Amniotic epithelial cell (primary cell): Measurements from ENCODE around the gene ZDHHC11B.
A peak's percentile ranks its signal among the peaks of the same experiment; 100 is the strongest.
"Not testable (repeated sequence)": the region's sequence is repeated elsewhere in the genome, so short reads cannot be mapped to it uniquely, and the experiment has no call there.

Experiments
- DNase-seq: peaks from one replicate; pipeline ENCODE4 v3.0.0-alpha.2; 2010; ENCODE audit warnings: low read depth

Gene ZDHHC11B, protein sequence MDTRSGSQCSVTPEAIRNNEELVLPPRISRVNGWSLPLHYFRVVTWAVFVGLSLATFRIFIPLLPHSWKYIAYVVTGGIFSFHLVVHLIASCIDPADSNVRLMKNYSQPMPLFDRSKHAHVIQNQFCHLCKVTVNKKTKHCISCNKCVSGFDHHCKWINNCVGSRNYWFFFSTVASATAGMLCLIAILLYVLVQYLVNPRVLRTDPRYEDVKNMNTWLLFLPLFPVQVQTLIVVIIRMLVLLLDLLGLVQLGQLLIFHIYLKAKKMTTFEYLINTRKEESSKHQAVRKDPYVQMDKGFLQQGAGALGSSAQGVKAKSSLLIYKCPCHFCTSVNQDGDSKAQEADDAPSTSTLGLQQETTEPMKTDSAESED

DNA sequence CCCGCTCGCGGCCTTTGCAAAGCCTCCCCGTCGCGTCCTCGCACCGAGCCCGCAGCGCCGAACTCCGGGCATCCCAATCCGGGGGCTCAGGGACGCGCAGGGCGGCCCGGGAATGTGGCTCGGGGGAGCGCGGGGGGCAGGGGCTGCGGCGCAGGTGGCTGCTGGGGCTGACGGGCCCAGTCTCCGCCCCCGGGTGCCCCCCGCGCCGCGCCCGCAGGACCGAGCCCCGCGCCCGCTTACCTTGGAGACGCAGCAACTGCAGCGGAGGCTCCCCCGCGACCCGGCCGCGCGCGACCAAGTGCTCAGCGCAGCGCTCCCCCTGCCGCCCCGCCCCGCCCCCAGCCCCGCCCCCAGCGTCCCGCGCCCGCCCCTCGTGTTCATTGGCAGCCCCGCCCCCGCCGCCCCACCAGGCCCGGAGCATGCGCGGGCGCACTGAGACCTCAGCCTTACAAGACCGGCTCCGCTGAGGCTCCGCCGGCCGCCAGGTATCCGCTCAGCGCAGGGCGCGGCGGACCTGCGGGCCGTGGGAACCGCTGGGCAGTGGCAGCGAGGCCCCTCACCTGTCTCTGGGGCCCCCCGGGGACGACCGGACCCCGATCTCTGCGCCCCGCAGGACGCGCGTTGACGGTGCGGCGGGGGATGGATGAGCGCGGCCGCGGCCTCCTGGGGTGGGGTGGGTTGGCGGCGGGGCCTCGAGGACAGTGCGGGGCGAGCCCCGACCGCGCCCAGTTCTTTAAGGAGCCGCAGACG, at the start of gene ZDHHC11B:
Gene ZDHHC11B, minus strand, starts transcription at position 302 of the 750 bp plus-strand sequence. CDS start 17,810 bp downstream, outside the sequence.
- peak; percentile 51 for DNase-seq

- not testable (repeated sequence) for DNase-seq
Measured at GRCh38 chr5:834013-834412, 49.5 kb upstream of the ZDHHC11B start.

DNA sequence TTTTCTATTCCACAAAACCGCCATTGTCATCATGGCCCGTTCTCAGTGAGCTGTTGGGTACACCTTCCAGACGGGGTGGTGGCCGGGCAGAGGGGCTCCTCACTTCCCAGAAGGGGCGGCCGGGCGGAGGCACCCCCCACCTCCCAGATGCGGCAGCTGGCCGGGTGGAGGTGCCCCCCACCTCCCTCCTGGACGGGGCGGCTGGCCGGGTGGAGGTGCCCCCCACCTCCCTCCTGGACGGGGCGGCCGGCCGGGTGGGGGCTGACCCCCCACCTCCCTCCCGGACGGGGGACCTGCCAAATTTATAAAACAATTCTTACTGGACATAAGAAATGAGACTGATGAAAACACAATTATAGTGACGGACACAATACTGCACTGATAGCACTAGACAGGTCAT, 43.7 kb upstream of the ZDHHC11B start:
- DNase-seq: not testable (repeated sequence)

- DNase-seq: not testable (repeated sequence)
Measured at GRCh38 chr5:825544-825943, 41.0 kb upstream of the ZDHHC11B start.

DNA sequence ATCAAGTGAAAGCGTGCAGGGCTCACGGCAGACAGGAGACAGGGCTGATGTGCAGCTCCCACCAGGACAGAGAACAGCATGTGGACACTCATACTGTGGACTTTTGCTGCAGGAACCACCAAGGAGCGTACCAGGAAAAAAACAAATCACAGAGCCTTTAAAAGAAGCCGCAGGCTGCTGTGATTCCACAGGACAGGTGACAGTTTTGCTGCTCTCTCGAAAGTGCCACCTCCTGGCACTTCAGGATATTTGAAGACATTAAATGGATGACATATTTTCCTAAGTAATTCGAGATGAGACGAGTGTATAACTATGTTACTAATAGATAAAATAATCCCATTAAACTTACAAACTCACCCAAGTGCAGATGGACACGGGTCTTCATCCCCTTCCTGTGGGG, 37.0 kb upstream of the ZDHHC11B start:
- DNase-seq: no peak

DNA sequence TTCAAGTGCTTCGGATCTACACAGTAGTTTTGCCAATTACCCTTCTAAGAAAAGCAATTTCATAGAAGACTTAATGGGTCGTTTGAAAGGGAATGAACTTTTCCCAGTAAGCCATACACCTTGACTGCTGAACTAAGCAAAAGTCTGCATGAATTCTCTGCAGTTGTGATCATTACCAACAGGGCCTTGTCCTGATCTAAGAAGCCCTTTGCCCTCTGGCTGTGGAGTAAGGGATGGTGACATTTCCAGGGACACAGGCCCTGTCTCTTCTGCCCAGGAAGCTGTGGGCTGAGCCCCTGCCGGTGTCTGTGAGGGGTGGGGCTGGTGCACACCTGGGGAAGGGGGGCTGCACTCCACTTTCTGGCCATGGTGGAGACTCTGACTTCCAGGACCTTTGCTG, 35.7 kb upstream of the ZDHHC11B start:
- DNase-seq: no peak

DNA sequence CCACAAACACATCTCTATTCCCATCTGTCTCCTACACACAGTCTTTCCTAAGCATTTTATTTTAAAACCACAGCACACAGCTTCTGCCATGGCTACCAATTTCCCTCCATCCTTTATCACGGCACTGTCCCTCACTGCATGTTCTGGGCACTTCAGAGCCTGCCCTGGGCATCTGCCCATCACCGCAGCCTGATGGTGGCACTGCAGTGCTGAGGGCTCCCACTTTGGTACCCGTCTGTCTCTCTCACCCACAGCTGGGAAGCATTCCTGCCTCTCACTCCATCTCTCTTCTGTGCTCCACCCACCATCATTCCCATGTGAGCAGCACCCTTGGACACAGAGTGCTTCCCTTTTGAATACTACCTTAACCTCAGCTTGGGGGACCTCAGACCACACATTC, 34.5 kb upstream of the ZDHHC11B start:
- DNase-seq: no peak

DNA sequence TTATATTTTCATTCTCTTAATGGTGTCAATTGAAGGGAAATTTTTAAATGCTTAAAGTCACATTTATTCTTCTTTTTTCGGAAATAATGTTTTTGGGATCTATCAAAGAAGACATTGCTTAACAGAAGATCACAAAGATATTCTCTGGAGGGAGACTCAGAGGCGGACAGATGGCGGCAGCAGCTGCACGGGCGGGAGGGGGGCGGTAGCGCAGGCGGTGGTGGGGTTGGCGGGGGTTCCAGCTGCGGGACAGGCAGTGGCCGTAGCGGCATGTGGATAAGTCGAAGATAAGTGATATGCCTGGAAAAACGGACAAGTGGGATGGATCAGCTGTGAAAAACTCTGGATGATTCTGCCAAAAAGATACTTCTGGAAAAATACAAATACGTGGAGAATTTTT, 31.6 kb upstream of the ZDHHC11B start:
- DNase-seq: no peak

- DNase-seq: no peak
Measured at GRCh38 chr5:815449-815848, 30.9 kb upstream of the ZDHHC11B start.

DNA sequence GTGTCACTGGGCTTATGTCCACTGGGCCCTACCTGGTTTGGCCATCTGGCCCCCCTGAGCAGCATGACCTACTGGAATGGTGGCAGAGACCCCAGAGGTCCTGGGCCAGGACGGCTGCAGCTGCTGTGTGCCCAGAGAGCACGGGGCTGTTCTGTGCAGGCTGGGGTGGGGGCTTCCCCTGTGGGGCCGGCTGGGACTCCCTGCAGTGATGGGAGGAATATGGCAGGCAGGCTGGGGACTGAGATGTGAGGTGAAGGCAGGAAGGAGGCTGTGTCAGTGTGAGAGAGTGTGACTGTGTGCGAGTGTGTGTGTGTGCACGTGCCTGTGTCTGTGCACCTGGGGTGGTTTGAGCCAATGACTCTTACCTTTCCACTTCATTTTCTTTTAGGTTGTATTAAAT, 29.0 kb upstream of the ZDHHC11B start:
- not testable (repeated sequence) for DNase-seq

DNA sequence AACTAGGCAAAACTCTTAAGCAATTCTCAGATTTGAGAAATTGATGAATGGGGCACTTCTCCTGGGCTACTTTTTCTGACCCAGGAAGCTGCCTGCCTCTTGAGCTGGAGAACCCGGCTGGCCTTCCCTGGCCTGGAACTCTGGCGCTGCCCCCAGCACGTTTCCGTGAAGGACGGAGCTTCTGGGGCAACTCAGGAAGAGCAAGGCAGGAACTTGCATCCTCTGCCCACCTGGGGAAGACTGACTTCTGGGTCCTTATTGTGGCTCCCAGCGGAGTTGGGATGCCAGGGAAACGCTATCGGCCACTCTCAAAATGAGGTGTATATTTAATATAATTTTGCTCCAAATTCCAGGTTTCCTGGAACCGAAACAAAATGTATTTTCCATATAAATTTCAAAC, 26.9 kb upstream of the ZDHHC11B start:
- peak; percentile 1 for DNase-seq

DNA sequence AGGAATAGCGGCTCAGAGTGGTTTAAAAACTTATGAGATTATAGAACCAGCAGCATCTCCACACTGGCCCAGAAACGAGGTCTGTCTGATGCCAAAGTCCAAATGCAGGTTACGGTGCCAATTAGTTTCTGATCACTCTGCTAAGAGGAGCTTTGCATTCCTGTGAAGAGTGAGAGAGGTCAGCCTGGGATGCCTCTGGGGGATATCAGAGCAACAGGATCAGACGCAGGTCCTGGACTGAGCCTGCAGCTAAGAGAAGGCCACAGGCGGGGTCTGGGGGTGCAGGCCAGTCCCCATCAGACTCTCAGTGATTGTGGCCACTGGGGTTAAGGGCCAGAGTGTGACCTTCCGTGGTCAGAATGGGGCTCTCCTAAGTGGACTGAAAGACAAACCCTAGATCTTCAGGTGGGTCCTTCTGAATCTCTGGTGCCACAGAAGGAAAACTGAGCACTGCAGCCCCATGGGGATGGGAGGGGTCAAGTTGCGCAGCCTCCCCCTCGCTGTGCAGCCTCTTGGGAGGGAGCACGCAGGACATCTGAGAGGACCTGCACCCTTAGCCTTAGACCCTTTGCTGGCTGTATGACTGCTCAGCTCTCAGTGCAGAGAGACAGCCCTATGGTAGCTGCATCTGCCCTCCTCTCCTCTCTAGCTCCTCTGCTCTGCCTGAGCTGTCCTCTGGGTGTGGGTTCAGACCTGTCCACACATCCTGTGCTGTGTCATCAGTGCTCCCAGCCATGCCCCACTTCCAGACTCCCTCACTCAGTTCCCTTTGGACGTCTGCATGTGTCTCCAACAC, 23.4 kb upstream of the ZDHHC11B start:
- not testable (repeated sequence) for DNase-seq

- no peak for DNase-seq
Measured at GRCh38 chr5:801472-801871, 16.9 kb upstream of the ZDHHC11B start.

DNA sequence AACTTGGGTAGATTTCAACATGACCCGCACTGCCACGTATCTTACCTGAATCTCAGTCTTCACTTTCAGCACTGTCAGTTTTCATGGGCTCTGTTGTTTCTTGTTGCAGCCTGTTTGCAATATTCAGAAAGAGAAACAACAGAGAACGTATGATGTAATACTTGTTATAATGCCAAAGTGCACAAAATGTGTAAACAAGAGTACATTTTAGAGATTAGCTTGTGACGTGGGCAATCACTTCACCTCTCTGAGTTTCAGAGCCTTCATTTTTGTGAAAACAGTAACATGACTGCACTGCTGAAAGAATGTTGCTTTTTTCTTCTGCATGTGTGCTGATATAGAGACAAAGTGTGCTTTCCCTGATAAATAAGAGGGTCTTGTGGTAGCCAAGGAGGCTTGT, 16.5 kb upstream of the ZDHHC11B start:
- DNase-seq: peak; percentile 53

DNA sequence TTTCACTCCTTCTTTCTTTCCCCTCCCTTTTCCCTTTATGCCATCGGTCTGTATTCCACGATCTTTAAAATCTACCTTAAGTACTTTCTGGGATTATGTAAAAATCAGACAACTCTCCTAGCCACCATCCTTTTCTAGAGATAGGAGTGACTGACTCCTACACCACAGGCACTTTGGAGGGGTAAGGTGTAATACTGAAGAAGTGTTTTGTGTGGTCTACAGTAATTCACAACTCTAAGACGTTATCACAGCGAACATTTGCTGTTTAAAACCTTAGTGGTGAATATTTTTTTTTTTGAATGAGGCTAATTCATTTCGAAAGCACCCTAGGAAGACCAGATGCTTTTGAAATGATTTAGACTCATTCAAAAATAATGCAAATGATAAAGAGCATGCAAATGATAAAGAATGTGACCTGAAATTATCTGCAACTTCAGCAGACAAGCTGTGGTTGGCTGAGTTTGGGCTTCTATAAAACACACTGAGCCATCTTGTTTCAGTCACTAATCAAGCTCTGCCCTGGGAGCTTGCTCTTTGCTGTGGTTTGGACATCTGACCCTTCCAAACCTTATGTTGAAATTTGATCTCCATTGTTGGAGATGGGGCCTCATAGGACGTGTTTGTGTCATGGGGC, 14.1 kb upstream of the ZDHHC11B start:
- peak; percentile 44 for DNase-seq

GRCh38 chr5:797986-798385, 13.5 kb upstream of the ZDHHC11B start:
- not testable (repeated sequence) for DNase-seq

- DNase-seq: not testable (repeated sequence)
Measured at GRCh38 chr5:795873-796272, 11.3 kb upstream of the ZDHHC11B start.

DNA sequence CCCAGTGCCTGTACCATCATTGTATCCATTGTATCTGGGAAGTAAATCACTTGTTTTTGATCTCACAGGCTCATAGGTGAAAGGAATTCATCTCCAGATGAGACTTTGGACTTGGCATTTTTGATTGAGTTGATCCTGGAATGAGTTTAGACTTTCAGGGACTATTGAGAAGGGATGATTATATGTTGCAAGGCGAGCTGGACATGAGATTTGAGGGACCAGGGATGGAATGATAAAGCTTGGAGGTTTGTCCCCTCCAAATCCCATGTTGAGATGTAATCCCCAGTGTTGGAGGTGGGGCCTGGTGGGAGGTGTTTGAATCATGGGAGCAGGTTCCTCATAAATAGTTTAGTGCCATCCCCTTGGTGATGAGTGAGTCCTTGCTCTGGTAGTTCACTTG, 10.4 kb upstream of the ZDHHC11B start:
- not testable (repeated sequence) for DNase-seq

- DNase-seq: not testable (repeated sequence)
Measured at GRCh38 chr5:788703-789102, 4.2 kb upstream of the ZDHHC11B start.

GRCh38 chr5:787857-788233, 3.3 kb upstream of the ZDHHC11B start:
- not testable (repeated sequence) for DNase-seq

- DNase-seq: not testable (repeated sequence)
Measured at GRCh38 chr5:787224-787856, 2.8 kb upstream of the ZDHHC11B start.
